ENCODE data around the gene MRPS27. TPM values are rescaled to one million over a fixed set of nuclear protein-coding genes. Genes with fewer than 3 reads are reported as not detected.
A peak's percentile ranks its signal among the peaks of the same experiment; 100 is the strongest.

Gene MRPS27
- total and polyA plus RNA-seq, 9 of the 15 experiments (the other 6 are each of a cell fraction or from before 2014, with no cell fraction given): 73.6 to 144 (median 106) TPM

DNA sequence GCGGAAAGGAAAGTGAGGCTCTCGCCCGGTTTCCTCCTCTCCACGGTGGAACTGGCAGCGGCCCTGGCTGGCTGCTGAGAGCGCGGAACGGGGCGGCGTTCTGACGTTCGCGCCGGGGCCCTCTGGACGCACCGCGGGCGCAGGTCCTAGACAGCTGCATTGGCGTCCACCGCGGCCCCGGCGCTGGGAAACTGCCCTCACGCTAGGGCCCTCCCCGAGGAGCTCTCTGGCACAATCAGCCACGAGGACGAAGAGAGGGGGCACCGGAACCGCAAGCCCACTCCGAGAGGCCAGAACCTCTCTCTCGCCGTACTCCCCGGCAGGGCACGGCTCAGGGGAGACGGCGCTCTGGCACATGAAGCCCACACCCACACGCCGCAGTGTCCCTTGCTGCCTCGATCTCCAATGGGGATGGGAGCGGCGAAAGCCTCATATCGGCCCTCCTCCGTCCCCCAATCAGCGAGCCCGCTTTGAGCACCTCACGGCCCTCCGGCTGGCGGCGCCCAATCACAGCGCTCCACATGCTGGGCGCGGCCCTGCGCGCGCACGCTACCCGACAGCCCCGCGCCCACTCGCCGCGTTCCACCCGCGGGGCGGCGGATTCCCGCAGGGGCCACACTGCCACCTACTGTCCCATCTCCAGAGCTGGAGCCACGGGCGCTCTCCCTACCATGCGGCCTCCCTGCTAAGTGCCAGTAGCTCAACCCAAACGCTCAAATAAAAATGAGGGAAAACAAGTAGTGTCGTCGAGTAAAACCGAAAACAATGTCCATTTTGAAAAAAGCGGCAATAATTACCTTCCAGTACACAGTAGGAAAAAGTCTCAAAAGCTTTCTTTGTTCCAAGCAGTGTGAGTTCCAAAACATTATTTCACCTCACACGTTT lies 11.8 kb downstream of the MRPS27 start (continued):
- TF ChIP-seq, protein P1, sequence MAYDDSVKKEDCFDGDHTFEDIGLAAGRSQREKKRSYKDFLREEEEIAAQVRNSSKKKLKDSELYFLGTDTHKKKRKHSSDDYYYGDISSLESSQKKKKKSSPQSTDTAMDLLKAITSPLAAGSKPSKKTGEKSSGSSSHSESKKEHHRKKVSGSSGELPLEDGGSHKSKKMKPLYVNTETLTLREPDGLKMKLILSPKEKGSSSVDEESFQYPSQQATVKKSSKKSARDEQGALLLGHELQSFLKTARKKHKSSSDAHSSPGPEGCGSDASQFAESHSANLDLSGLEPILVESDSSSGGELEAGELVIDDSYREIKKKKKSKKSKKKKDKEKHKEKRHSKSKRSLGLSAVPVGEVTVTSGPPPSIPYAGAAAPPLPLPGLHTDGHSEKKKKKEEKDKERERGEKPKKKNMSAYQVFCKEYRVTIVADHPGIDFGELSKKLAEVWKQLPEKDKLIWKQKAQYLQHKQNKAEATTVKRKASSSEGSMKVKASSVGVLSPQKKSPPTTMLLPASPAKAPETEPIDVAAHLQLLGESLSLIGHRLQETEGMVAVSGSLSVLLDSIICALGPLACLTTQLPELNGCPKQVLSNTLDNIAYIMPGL (CRISPR knock-in tag; IDR thresholded peaks at IDR 0.05): peak; percentile 95
- TF ChIP-seq TAF9B (IDR thresholded peaks at IDR 0.05; ENCODE audit: partially characterized antibody): peak; percentile 82
- peak; percentile 94 for TF ChIP-seq ZFX (CRISPR knock-in tag; IDR thresholded peaks at IDR 0.05)
- no peak for TF ChIP-seq CBX2 (IDR thresholded peaks at IDR 0.05; ENCODE audit: insufficient read depth, low read length, poor library complexity, severe bottlenecking)
- TF ChIP-seq EGR1 (conservative IDR thresholded peaks at IDR 0.05): peak; percentile 81
- TF ChIP-seq, protein P2, sequence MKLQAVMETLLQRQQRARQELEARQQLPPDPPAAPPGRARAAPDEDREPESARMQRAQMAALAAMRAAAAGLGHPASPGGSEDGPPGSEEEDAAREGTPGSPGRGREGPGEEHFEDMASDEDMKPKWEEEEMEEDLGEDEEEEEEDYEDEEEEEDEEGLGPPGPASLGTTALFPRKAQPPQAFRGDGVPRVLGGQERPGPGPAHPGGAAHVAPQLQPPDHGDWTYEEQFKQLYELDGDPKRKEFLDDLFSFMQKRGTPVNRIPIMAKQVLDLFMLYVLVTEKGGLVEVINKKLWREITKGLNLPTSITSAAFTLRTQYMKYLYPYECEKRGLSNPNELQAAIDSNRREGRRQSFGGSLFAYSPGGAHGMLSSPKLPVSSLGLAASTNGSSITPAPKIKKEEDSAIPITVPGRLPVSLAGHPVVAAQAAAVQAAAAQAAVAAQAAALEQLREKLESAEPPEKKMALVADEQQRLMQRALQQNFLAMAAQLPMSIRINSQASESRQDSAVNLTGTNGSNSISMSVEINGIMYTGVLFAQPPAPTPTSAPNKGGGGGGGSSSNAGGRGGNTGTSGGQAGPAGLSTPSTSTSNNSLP (IDR thresholded peaks at IDR 0.05; ENCODE audit: borderline replicate concordance, low read depth, low read length): no peak
- 0 out of 2 replicates have a peak, but pooled peaks have one; percentile 57 for TF ChIP-seq NR2C2 (CRISPR knock-in tag; IDR thresholded peaks at IDR 0.05)
- no peak for TF ChIP-seq NR2C2 (tag; IDR thresholded peaks at IDR 0.05)
- TF ChIP-seq, protein P3, sequence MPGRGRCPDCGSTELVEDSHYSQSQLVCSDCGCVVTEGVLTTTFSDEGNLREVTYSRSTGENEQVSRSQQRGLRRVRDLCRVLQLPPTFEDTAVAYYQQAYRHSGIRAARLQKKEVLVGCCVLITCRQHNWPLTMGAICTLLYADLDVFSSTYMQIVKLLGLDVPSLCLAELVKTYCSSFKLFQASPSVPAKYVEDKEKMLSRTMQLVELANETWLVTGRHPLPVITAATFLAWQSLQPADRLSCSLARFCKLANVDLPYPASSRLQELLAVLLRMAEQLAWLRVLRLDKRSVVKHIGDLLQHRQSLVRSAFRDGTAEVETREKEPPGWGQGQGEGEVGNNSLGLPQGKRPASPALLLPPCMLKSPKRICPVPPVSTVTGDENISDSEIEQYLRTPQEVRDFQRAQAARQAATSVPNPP (IDR thresholded peaks at IDR 0.05; ENCODE audit: borderline replicate concordance, insufficient read depth, insufficient read length): no peak
- no peak for TF ChIP-seq ZNF507 (tag; conservative IDR thresholded peaks at IDR 0.05)
- no peak for TF ChIP-seq KLF16 (IDR thresholded peaks at IDR 0.05)
- TF ChIP-seq, protein P4, sequence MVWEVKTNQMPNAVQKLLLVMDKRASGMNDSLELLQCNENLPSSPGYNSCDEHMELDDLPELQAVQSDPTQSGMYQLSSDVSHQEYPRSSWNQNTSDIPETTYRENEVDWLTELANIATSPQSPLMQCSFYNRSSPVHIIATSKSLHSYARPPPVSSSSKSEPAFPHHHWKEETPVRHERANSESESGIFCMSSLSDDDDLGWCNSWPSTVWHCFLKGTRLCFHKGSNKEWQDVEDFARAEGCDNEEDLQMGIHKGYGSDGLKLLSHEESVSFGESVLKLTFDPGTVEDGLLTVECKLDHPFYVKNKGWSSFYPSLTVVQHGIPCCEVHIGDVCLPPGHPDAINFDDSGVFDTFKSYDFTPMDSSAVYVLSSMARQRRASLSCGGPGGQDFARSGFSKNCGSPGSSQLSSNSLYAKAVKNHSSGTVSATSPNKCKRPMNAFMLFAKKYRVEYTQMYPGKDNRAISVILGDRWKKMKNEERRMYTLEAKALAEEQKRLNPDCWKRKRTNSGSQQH (CRISPR knock-in tag; IDR thresholded peaks at IDR 0.05): no peak
- TF ChIP-seq LEF1 (IDR thresholded peaks at IDR 0.05): no peak
- TF ChIP-seq BRD4 (IDR thresholded peaks at IDR 0.05): peak; percentile 79; the same call in 1 of the 2 replicates
- peak in 2 of 3 experiments; percentile 9 to 64 for TF ChIP-seq YY1 (IDR thresholded peaks at IDR 0.05; ENCODE audit: borderline replicate concordance in 1 of 3, control insufficient read depth in 1 of 3, extremely low read depth in 1 of 3, insufficient read depth in 3 of 3, insufficient read length in 1 of 3, insufficient replicate concordance in 2 of 3, low read depth in 1 of 3, low read length in 2 of 3)
- TF ChIP-seq ZNF133 (CRISPR knock-in tag; IDR thresholded peaks at IDR 0.05): no peak
